ENCODE data around the gene RPF1. TPM values are rescaled to one million over a fixed set of nuclear protein-coding genes. Genes with fewer than 3 reads are reported as not detected.
A peak's percentile ranks its signal among the peaks of the same experiment; 100 is the strongest.

RPF1 gene
- total RNA-seq, 1 donor from 2014 or later: 60.0 TPM

DNA sequence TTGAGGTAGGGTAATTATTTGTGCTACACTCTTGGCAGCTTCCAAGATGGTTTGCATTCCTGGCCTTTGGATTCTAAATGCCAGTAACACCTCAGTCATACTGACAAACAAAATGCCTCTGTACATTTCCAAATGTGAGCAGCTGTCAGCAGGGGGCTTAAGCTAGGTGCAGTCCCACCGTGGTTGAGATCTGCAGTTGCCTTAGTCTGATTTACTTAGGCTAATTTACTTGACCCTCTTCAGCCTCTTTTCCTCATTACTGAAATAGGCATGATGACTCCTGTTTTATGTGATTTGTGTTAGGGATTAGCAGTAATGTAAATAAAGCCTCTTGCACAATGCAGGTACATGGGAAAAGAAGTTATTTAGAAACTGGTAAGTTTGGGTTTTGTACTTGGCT, 13.7 kb downstream of the RPF1 start:
- no peak for DNase-seq (ENCODE audit: low read depth)
- TF ChIP-seq, protein P1, sequence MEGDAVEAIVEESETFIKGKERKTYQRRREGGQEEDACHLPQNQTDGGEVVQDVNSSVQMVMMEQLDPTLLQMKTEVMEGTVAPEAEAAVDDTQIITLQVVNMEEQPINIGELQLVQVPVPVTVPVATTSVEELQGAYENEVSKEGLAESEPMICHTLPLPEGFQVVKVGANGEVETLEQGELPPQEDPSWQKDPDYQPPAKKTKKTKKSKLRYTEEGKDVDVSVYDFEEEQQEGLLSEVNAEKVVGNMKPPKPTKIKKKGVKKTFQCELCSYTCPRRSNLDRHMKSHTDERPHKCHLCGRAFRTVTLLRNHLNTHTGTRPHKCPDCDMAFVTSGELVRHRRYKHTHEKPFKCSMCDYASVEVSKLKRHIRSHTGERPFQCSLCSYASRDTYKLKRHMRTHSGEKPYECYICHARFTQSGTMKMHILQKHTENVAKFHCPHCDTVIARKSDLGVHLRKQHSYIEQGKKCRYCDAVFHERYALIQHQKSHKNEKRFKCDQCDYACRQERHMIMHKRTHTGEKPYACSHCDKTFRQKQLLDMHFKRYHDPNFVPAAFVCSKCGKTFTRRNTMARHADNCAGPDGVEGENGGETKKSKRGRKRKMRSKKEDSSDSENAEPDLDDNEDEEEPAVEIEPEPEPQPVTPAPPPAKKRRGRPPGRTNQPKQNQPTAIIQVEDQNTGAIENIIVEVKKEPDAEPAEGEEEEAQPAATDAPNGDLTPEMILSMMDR (conservative IDR thresholded peaks at IDR 0.05; ENCODE audit: low read depth, low read length): no peak

DNA sequence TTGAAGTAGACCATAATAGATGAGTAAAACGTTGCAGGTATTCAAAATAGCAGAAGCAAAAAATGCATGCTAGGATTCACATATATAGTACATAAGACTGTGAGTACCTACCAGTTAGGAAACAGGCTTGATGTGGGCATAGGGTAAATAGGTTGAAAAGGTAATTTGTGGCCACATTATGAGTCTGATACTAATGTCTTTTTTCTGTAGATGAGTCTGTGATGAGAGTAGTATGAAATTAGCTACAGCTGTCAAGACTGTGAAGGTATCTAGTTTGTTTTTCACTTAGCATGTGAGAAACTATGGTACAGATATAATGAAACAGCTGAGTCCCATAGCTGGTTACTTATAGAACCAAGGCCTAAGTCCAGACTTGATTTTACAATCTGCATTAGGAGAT, 14.7 kb downstream of the RPF1 start:
- H3K4me3 ChIP-seq (ENCODE audit: low read depth, low read length): no peak overlapping the region
- TF ChIP-seq, protein P1 (conservative IDR thresholded peaks at IDR 0.05; ENCODE audit: low read depth, low read length): no peak
- no peak for DNase-seq (ENCODE audit: low read depth)

More for the DNA sequence above, 13.7 kb downstream of the RPF1 start:
- H3K4me3 ChIP-seq (ENCODE audit: low read depth, low read length): no peak overlapping the region

DNA sequence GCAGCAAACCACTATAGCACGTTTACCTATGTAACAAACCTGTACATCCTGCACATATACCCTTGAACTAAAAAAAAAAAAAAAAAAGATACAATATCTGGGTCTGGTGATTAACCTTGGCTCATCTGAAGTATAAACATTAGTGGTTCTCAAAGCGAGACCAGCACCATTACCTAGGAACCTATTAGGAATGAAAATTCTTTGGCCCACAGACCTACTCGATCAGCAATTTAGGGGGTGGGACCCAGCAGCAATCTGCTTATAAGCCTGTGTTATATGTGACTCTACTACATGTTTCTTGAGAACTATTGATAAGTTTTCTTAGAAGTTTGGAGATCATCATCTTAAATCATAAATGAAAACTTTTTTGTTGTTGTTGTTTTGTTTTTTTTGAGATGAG, 17.4 kb downstream of the RPF1 start:
- no peak overlapping the region for H3K4me3 ChIP-seq (ENCODE audit: low read depth, low read length)
- DNase-seq (ENCODE audit: low read depth): no peak
- TF ChIP-seq, protein P1 (conservative IDR thresholded peaks at IDR 0.05; ENCODE audit: low read depth, low read length): no peak

DNA sequence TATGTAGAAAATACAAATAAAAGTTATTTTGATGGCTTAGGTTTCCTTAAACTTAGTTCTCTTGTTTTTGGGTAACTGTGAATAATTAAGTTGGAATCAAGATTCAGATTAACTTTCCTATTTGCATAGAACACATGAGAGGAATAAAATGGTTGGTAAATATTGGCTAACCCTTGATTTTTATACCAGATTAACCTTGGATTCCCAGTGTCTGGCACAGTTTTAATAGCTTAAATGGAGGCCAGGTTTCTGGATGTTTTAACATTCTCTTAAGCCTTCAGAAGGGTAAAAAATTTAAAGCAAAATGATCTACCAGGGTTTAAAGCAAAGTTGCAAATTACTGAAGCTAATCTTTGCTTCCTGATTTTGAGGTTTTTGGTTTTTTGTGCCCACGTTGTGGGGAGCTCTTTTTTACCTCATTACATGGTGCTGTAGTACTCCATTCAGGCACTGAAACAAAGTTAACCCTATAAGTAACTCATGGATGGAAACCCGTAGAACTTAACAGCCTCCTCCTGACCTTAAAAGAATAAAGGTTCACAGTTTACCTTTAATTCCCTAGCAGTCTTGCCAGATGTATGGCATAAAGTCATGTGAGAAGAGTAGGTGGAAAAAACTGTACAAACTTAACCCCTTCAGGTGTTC, 18.7 kb downstream of the RPF1 start:
- DNase-seq (ENCODE audit: low read depth): no peak
- H3K4me3 ChIP-seq (ENCODE audit: low read depth, low read length): no peak overlapping the region
- TF ChIP-seq, protein P1 (conservative IDR thresholded peaks at IDR 0.05; ENCODE audit: low read depth, low read length): no peak

DNA sequence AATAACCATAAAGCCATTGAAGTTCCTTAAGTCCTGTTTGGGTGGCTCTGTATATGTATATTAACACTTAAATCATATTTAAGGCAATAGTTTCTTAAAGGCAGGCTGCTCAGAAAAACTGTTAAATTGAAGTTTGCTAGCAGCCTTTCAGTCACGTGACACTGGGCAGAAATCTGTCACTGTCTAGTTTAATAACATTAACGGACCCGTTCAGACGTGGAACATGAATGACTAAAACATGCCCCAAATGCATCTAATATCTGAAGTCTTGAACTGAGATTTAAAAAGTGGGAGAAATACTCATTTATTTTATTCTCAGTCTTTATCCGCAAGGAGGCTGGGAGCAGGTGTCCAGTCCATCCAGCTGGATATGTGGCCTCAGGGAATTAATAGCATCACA, 23.9 kb downstream of the RPF1 start:
- no peak for DNase-seq (ENCODE audit: low read depth)
- no peak overlapping the region for H3K4me3 ChIP-seq (ENCODE audit: low read depth, low read length)
- TF ChIP-seq, protein P1 (conservative IDR thresholded peaks at IDR 0.05; ENCODE audit: low read depth, low read length): no peak

DNA sequence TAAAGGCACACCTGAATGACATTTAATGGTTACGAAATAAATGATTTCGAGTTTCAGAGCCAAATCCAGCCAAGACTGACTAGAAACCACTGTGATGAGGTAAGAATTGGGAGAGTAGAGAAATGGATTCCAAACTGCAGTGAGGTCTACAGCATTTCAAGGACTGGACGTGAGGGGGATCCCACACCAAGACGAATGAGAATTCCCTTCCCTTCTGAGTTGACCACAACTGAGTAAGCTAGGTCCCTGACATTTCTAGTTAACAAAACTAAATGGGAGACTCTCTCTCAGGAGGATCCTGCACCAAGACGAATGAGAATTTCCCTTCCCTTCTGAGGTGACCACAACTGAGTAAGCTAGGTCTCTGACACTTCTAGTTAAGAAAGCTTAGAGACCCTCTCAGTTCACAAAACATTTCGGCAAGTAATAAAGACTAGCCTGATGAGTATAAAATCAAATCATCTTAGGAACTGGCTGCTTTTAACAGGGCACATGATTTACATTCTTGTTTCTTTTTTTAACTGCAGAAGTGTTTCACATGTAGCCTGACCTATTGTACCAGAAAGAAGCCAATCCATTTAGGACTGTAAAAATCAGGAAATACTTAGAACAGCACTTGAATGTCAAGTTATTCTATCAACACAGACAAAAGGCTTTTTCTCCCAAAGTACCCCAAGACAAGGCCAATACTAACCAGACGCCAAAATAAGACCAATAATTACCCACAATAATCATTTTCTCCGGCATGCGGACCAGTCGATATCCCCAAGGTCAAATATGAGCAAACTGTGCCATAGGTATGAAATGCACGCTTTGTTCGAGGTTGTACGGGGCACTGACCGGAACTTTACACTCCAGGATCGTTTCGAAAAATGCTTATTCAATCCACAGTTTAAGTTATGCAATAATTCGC, 25.8 kb downstream of the RPF1 start:
- DNase-seq (ENCODE audit: low read depth): no peak
- TF ChIP-seq, protein P1 (conservative IDR thresholded peaks at IDR 0.05; ENCODE audit: low read depth, low read length): peak; percentile 9
- peak overlapping the region; percentile 69 for H3K4me3 ChIP-seq (ENCODE audit: low read depth, low read length)

Measured in epithelial cell of proximal tubule (primary cell).